KMS-11 (cell line): ENCODE data around the gene MRNIP.
"Not testable (repeated sequence)": the region's sequence is repeated elsewhere in the genome, so short reads cannot be mapped to it uniquely, and the experiment has no call there.

Experiments used
- H2AFZ ChIP-seq: fragments of 200-600 bp; sonication (generic); 2 replicates; pipeline ENCODE4 v1.6.1; 2016; ENCODE audit warnings: antibody characterized with exemption, mixed run types, low read depth
- H3K27ac ChIP-seq: fragments of 200-600 bp; sonication (generic); 2 replicates; pipeline ENCODE4 v1.6.1; 2016; ENCODE audit warnings: mild to moderate bottlenecking, mixed run types
- H3K27me3 ChIP-seq: fragments of 200-600 bp; sonication (generic); 2 replicates; pipeline ENCODE4 v1.6.1; 2017; ENCODE audit warnings: mild to moderate bottlenecking, low read depth, mixed run types, moderate library complexity; ENCODE audit not compliant: insufficient read depth
- H3K36me3 ChIP-seq: fragments of 200-600 bp; sonication (generic); 2 replicates; pipeline ENCODE4 v1.6.1; 2017; ENCODE audit warnings: mild to moderate bottlenecking, mixed run types; ENCODE audit not compliant: insufficient read depth
- H3K4me1 ChIP-seq: fragments of 200-600 bp; sonication (generic); 2 replicates; pipeline ENCODE4 v1.6.1; 2016; ENCODE audit warnings: mild to moderate bottlenecking, low read depth, mixed run types; ENCODE audit not compliant: poor library complexity, severe bottlenecking
- H3K4me2 ChIP-seq: fragments of 200-600 bp; sonication (generic); 2 replicates; pipeline ENCODE4 v1.7.0; 2016; ENCODE audit warnings: mild to moderate bottlenecking, mixed run types
- H3K4me3 ChIP-seq: fragments of 200-600 bp; sonication (generic); IDR thresholded peaks from 2 replicates; pipeline ENCODE4 v1.6.1; 2017; ENCODE audit warnings: low read depth, low read length, mixed read lengths; ENCODE audit not compliant: insufficient read depth
- H3K79me2 ChIP-seq: fragments of 200-600 bp; sonication (generic); 2 replicates; pipeline ENCODE4 v1.6.1; 2016; ENCODE audit warnings: low read depth, mixed run types; ENCODE audit not compliant: insufficient read depth
- H3K9ac ChIP-seq: fragments of 200-600 bp; sonication (generic); 2 replicates; pipeline ENCODE4 v1.6.1; 2016; ENCODE audit warnings: mild to moderate bottlenecking, mixed run types
- H4K20me1 ChIP-seq: fragments of 200-600 bp; sonication (generic); 2 replicates; pipeline ENCODE4 v1.6.1; 2016; ENCODE audit warnings: mild to moderate bottlenecking, mixed run types; ENCODE audit not compliant: insufficient read depth
- CTCF ChIP-seq: fragments of 200-600 bp; sonication (generic); conservative IDR thresholded peaks from 2 replicates; pipeline ENCODE4 v1.6.1; 2017; ENCODE audit warnings: low read depth, mild to moderate bottlenecking, antibody characterized with exemption, low read length, moderate library complexity, mixed read lengths

MRNIP gene

DNA sequence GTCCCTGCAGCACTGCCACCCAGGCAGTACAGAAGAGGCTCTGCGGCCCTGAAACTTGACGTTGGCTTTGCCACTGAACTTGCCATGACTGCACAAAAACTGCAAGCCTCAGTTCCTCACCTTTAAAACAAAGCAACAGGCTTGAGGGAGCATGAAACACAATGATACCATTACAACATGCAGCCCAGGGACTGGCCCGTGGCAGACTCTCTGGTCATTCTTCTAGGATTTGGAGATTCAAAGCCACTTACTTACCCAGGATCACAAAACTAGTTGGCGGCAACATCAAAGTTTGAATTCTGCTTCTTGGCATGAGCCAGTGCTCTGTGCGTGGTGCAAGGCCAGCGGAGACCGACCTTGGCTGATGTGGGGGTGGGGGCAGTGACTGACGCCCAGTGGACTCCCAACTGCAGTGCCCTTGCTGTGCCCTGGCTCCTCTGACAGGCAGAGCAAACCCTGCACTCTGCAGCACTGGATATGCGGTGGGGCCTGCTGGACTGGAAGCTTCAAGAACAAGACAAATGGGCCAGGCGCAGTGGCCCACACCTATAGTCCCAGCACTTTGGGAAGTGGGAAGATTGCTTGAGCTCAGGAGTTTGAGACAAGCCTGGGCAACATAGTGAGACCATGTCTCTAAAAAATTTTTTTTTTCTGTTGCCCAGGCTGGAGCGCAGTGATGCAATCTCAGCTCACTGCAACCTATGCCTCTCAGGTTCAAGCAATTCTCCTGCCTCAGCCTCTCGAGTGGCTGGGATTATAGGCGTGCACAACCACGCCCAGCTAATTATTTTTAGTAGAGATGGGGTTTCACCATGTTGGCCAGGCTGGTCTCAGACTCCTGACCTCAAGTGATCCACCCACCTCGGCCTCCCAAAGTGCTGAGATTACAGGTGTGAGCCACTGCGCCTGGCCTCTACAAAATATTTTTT is 19.0 kb downstream of the MRNIP start:
- no peak for TF ChIP-seq CTCF
- Histone ChIP-seq H2AFZ (no peak overlapping the region), H3K4me3 (no peak overlapping the region), H3K27me3 (no peaks in the 10 kb centered on the region), H3K79me2 (no peaks in the 10 kb centered on the region), H4K20me1 (no peaks in the 10 kb centered on the region), H3K9ac (no peak overlapping the region), H3K4me1 (peaks cover 18% of the 10 kb centered on the region), H3K27ac (peak overlapping the region; percentile 15; the same call in 1 of the 2 replicates), H3K4me2 (no peak overlapping the region), H3K36me3 (no peaks in the 10 kb centered on the region)

- no peak overlapping the region for H3K27ac ChIP-seq
- H3K4me1 ChIP-seq: peaks cover 18% of the 10 kb centered on the region
- H4K20me1 ChIP-seq: no peaks in the 10 kb centered on the region
- TF ChIP-seq CTCF: no peak
- no peak overlapping the region for H3K4me3 ChIP-seq
- no peak overlapping the region for H3K4me2 ChIP-seq
- no peaks in the 10 kb centered on the region; the same call in 1 of the 2 replicates for H3K36me3 ChIP-seq
- no peak overlapping the region for H2AFZ ChIP-seq
- no peak overlapping the region for H3K9ac ChIP-seq
- no peaks in the 10 kb centered on the region for H3K79me2 ChIP-seq
- no peaks in the 10 kb centered on the region for H3K27me3 ChIP-seq
Measured at GRCh38 chr5:179837076-179838011, 21.3 kb downstream of the MRNIP start.

DNA sequence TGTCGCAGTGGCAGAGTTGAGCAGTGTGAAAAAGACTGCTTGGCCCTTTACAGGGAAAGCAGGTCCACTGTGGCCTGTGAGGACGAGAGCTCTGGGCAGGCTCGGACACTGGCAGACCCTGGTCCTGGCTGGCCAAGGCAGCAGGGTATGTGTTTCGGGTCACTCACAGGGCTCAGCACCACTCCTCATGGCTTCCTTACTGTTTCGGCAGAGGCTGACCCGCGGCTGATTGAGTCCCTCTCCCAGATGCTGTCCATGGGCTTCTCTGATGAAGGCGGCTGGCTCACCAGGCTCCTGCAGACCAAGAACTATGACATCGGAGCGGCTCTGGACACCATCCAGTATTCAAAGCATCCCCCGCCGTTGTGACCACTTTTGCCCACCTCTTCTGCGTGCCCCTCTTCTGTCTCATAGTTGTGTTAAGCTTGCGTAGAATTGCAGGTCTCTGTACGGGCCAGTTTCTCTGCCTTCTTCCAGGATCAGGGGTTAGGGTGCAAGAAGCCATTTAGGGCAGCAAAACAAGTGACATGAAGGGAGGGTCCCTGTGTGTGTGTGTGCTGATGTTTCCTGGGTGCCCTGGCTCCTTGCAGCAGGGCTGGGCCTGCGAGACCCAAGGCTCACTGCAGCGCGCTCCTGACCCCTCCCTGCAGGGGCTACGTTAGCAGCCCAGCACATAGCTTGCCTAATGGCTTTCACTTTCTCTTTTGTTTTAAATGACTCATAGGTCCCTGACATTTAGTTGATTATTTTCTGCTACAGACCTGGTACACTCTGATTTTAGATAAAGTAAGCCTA is 22.2 kb downstream of the MRNIP start:
- Histone ChIP-seq H2AFZ (no peak overlapping the region), H3K4me1 (peaks cover 18% of the 10 kb centered on the region), H3K4me2 (no peak overlapping the region), H3K4me3 (no peak overlapping the region), H3K9ac (no peak overlapping the region), H4K20me1 (no peaks in the 10 kb centered on the region), H3K27ac (no peak overlapping the region), H3K36me3 (no peaks in the 10 kb centered on the region; the same call in 1 of the 2 replicates), H3K27me3 (no peaks in the 10 kb centered on the region), H3K79me2 (no peaks in the 10 kb centered on the region)
- TF ChIP-seq CTCF: no peak

DNA sequence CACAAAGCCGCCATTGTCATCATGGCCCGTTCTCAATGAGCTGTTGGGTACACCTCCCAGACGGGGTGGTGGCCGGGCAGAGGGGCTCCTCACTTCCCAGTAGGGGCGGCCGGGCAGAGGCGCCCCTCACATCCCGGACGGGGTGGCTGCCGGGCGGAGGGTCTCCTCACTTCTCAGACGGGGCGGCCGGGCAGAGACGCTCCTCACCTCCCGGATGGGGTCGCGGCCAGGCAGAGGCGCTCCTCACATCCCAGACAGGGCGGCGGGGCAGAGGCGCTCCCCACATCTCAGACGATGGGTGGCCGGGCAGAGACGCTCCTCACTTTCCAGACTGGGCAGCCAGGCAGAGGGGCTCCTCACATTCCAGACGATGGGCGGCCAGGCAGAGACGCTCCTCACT is 23.7 kb downstream of the MRNIP start:
- H3K27me3 ChIP-seq, H4K20me1 ChIP-seq, H3K4me2 ChIP-seq, H3K36me3 ChIP-seq, H3K27ac ChIP-seq, H2AFZ ChIP-seq, H3K9ac ChIP-seq, H3K4me3 ChIP-seq, H3K79me2 ChIP-seq: not testable (repeated sequence)
- peaks cover 16% of the 10 kb centered on the region for H3K4me1 ChIP-seq
